Upper lobe of left lung (tissue), 4 donors: ENCODE data around the gene IL22RA1.

ENCODE experiments used
- POLR2A ChIP-seq, 4 donors: fragments of 450-650 bp; IDR thresholded peaks; one replicate each; pipeline ENCODE4 v1.5.1; 2016 to 2017; ENCODE audit warnings: antibody characterized with exemption in 4 of 4, mild to moderate bottlenecking in 2 of 4
- POLR2AphosphoS5 ChIP-seq, 2 donors: sonication (generic); formaldehyde crosslinking; IDR thresholded peaks; one replicate each; pipeline ENCODE4 v1.5.1; 2017; ENCODE audit warnings: antibody characterized with exemption in 2 of 2
- TF ChIP-seq, protein P1 (sequence below), 6 experiments: fragments of 450-650 bp in 4 of 6; fragments of 200-600 bp in 2 of 6; sonication (generic) in 2 of 6; IDR thresholded peaks; one replicate each; pipeline ENCODE4 v1.5.1; 2016 to 2019; ENCODE audit warnings: antibody characterized with exemption in 6 of 6

DNA sequence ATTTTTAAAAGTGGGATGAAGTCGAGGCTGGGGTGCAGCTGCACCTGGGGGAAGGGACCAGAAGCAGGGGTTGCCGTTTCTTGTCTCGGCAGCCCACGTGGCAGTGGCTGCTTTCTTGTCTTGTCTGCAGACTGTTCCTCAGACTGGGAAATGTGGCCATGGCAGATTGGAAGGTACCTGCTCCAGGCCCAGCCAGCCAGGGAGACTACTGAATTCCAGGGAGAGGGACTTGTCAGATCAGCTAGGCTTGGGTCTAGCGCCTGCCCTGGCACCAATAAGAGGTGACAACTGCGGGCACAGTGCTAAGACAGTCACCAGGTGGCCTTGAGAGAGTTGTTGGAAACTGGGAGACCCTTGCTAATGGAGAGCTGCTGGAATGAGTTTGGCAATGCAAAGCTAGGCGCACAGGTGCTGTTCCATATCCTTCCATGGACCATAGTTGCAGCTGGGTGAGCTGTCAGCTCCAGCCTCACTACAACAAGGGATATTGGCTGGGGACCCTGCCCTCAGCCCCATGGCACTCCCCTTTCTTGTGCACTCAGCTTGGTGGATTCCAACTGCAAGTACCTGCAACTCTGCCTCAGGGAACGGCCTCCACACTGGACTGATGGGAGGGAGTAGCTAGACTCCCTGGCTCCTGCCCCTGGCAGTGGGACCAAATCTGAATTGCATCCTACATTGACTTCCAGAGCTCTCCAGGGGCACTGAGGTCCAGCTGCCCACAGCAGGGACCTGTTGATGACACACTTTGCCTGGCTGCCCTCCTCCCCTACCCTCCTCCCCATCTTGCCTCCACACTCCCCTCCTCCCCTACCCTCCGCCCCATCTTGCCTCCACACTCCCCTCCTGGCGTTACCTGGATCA is 9.9 kb upstream of the IL22RA1 start:
- TF ChIP-seq, protein P1, sequence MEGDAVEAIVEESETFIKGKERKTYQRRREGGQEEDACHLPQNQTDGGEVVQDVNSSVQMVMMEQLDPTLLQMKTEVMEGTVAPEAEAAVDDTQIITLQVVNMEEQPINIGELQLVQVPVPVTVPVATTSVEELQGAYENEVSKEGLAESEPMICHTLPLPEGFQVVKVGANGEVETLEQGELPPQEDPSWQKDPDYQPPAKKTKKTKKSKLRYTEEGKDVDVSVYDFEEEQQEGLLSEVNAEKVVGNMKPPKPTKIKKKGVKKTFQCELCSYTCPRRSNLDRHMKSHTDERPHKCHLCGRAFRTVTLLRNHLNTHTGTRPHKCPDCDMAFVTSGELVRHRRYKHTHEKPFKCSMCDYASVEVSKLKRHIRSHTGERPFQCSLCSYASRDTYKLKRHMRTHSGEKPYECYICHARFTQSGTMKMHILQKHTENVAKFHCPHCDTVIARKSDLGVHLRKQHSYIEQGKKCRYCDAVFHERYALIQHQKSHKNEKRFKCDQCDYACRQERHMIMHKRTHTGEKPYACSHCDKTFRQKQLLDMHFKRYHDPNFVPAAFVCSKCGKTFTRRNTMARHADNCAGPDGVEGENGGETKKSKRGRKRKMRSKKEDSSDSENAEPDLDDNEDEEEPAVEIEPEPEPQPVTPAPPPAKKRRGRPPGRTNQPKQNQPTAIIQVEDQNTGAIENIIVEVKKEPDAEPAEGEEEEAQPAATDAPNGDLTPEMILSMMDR (IDR thresholded peaks at IDR 0.05) = no peak
- TF ChIP-seq POLR2AphosphoS5 (IDR thresholded peaks at IDR 0.05) (no peak), POLR2A (IDR thresholded peaks at IDR 0.05) (no peak)
